Aorta (tissue), 5 donors: ENCODE measurements around the gene STAT4. TPM values are rescaled to one million over a fixed set of nuclear protein-coding genes. Genes with fewer than 3 reads are reported as not detected.
"Not testable (repeated sequence)": the region's sequence is repeated elsewhere in the genome, so short reads cannot be mapped to it uniquely, and the experiment has no call there.

Experiments used
- ATAC-seq: fragments of 200-7000 bp; cut with Tn5 transposase; one replicate; pipeline ENCODE4 v1.9.1; 2022; ENCODE audit warnings: moderate library complexity; ENCODE audit not compliant: low FRiP score
- DNase-seq, 2 donors: peaks; one replicate each; pipeline ENCODE4 v3.0.0-alpha.2; 2020
- H3K27ac ChIP-seq, 2 donors: one replicate each; pipeline ENCODE4 v1.5.1; 2013; ENCODE audit warnings: low read length in 2 of 2, mild to moderate bottlenecking in 2 of 2, moderate library complexity in 2 of 2, control low read depth in 1 of 2, inconsistent platforms in 1 of 2, low read depth in 1 of 2
- H3K27me3 ChIP-seq, 2 donors: one replicate each; pipeline ENCODE4 v1.6.1; 2013; ENCODE audit warnings: control low read depth in 1 of 2, low read length in 1 of 2, mild to moderate bottlenecking in 1 of 2, moderate library complexity in 1 of 2; ENCODE audit not compliant: insufficient read depth in 2 of 2, control insufficient read depth in 1 of 2
- H3K36me3 ChIP-seq, 2 donors: one replicate each; pipeline ENCODE4 v1.6.1; 2013; ENCODE audit warnings: control low read depth in 1 of 2, low read length in 1 of 2, mild to moderate bottlenecking in 1 of 2; ENCODE audit not compliant: insufficient read depth in 2 of 2, control insufficient read depth in 1 of 2
- H3K4me1 ChIP-seq, 2 donors: one replicate each; pipeline ENCODE4 v1.6.1; 2013; ENCODE audit warnings: low read length in 2 of 2, control low read depth in 1 of 2, mild to moderate bottlenecking in 1 of 2, moderate library complexity in 1 of 2; ENCODE audit not compliant: insufficient read depth in 2 of 2, control insufficient read depth in 1 of 2
- H3K4me3 ChIP-seq, 2 donors: one replicate each; pipeline ENCODE4 v1.5.1; 2013; ENCODE audit warnings: low read length in 2 of 2, control low read depth in 1 of 2, mild to moderate bottlenecking in 1 of 2
- H3K9me3 ChIP-seq: one replicate; pipeline ENCODE4 v1.6.1; 2013; ENCODE audit warnings: mild to moderate bottlenecking, low read length; ENCODE audit not compliant: control insufficient read depth
- WGBS, 2 donors: extraction: QIAGEN DNeasy Blood & Tissue Kit; methylation state at CpG; one replicate each; pipeline ENCODE4 v1.1.7; 2013; 5-methylcytosine and 5-hydroxymethylcytosine counted together
- intact Hi-C, 2 donors: fragments of 100-400 bp; cut with DNase I; formaldehyde crosslinking; loops; one replicate each; pipeline versions ENCODE4 v1.14.2 to v1.15.0; 2022
- polyA plus RNA-seq, 2 donors: library from polyadenylated mRNA; stranded (reverse); fragments of 200-250 nt; gene quantifications; one replicate each; pipeline ENCODE4 v1.2.3, GENCODE V29; 2013
- total RNA-seq, 2 donors: library from RNA; stranded (reverse); fragmentation: NEBNext Ultra II Directional; extraction: Animal tissue kit (Norgen Biotek cat#: 25700); gene quantifications; one replicate each; pipeline ENCODE4 v1.2.1, GENCODE V29; 2021
- donor health status: healthy with polysubstance abuse.
- donor health status: Bipolar disorder and iron deficiency.
- donor health status: DM: no; HTN: no; CAD: no.
- donor health status: DM: no; HTN: no; CAD: no.
- donor health status: DM: yes; HTN: yes; CAD: no.

Gene STAT4
- total and polyA plus RNA-seq, 4 donors = 1.1 to 7.7 (median 3.0) TPM

DNA sequence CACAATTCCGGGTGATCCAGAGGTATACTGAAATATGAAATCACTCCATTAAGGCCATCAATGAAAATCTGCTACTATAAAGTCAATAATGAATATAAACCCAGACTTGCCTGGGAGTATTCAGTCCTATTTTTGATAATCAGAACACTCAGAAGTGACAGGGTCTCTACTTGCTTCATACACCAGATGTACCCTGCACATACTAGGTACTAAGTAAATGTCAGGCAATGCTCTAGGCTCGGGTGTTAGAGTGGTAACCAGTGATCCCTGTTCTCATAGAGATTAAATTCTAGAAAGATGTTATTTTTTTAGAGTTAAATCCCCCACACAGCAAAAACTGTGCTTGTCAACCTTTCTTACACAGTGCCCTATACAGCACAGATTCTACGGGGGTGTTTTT lies 149.2 kb downstream of the STAT4 start:
- Histone ChIP-seq H3K4me3 (no peak overlapping the region), H3K27ac (no peak overlapping the region), H3K27me3 (no peaks in the 10 kb centered on the region), H3K4me1 (no peaks in the 10 kb centered on the region), H3K9me3 (no peaks in the 10 kb centered on the region), H3K36me3 (peaks cover 9 to 14% of the 10 kb centered on the region in 2 donors)
- ATAC-seq (no peak), DNase-seq (no peak)
- intact Hi-C loops = no loop called here
- WGBS, 2 donors = 89 to 91% methylated on average over 3 of the region's 3 CpGs

DNA sequence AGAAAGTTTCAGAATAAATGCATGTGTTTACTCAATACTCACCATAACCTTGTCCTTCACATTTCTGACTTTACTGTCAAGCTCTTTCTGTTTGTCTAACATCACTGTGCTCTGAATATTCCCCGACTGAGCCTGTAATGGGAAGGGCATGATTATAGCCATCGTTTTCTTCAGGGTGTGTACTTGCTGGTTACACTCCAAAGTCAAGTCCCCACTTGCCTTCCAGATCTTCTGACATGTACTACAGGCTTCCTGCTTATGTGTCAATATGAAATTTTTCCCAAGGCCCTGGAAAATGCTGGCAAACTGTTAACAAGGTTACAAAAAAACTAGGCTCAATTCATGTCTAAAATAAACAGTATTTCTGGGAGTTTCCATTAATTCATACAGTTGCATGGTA lies 149.8 kb downstream of the STAT4 start:
- intact Hi-C loops = no loop called here
- WGBS, 2 donors = 38% methylated on average over 2 of the region's 2 CpGs
- peaks cover 7 to 12% of the 10 kb centered on the region in 2 donors for H3K36me3 ChIP-seq
- no peak overlapping the region for H3K4me3 ChIP-seq
- no peak overlapping the region for H3K27ac ChIP-seq
- no peak for DNase-seq
- H3K27me3 ChIP-seq = no peaks in the 10 kb centered on the region
- no peaks in the 10 kb centered on the region for H3K4me1 ChIP-seq
- ATAC-seq = no peak
- no peaks in the 10 kb centered on the region for H3K9me3 ChIP-seq

- Histone ChIP-seq H3K27ac (peak overlapping the region in 1 of 2 donors; percentile 21), H3K4me3 (no peak overlapping the region), H3K9me3 (no peaks in the 10 kb centered on the region), H3K4me1 (no peaks in the 10 kb centered on the region), H3K27me3 (no peaks in the 10 kb centered on the region), H3K36me3 (peaks cover 5 to 7% of the 10 kb centered on the region in 2 donors)
- 78 to 79% methylated on average over 9 of the region's 9 CpGs for WGBS, 2 donors
- ATAC-seq = no peak
- no peak for DNase-seq
- intact Hi-C loops = no loop called here
Observed at GRCh38 chr2:190999949-191000665, 150.7 kb downstream of the STAT4 start.

- Histone ChIP-seq H3K27me3 (no peaks in the 10 kb centered on the region), H3K36me3 (peaks cover 2 to 7% of the 10 kb centered on the region in 2 donors), H3K27ac (no peak overlapping the region), H3K4me1 (no peaks in the 10 kb centered on the region), H3K4me3 (no peak overlapping the region), H3K9me3 (no peaks in the 10 kb centered on the region)
- intact Hi-C loops = no loop called here
- DNase-seq (no peak), ATAC-seq (no peak)
- WGBS, 2 donors = 85 to 90% methylated on average over 7 of the region's 7 CpGs
Observed at GRCh38 chr2:190999058-190999457, 151.7 kb downstream of the STAT4 start.

DNA sequence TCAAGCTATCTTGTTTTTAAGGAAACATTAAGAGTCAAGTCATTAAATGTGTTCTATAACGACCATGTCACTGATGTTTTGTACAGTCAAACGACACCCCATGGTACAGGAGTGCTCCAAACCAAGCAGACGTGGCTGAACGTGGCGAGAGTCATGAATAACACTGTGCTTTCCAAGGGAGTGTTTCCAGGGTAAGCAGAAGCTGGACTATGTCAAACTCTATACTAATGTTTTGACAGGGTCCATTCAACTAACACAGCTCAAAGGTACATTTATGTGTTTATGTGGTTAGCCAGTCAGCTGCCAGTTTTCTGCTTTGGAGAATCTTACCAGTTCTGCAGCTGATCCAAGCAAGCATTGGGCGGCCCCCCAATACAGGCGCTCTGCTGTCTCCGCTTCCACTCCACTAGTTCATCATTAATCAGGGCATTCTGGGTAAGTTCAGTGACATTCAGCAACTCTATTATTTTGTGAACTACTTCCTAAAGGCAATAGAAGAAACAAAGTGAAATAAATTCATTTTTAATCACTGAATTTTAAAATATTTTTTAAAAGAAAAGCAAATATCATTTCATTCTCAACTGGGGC lies 153.2 kb downstream of the STAT4 start:
- intact Hi-C loops = no loop called here
- no peaks in the 10 kb centered on the region for H3K9me3 ChIP-seq
- H3K4me3 ChIP-seq = no peak overlapping the region
- WGBS, 2 donors = 44 to 48% methylated on average over 8 of the region's 8 CpGs
- H3K36me3 ChIP-seq = peaks cover 2 to 7% of the 10 kb centered on the region in 2 donors
- DNase-seq (no peak), ATAC-seq (no peak)
- no peak overlapping the region for H3K27ac ChIP-seq
- no peaks in the 10 kb centered on the region for H3K27me3 ChIP-seq
- no peaks in the 10 kb centered on the region for H3K4me1 ChIP-seq

GRCh38 chr2:190996947-190997346 lies 153.8 kb downstream of the STAT4 start:
- Histone ChIP-seq H3K4me1 (no peaks in the 10 kb centered on the region), H3K9me3 (no peaks in the 10 kb centered on the region), H3K4me3 (no peak overlapping the region), H3K27me3 (no peaks in the 10 kb centered on the region), H3K27ac (no peak overlapping the region), H3K36me3 (peaks cover 2 to 7% of the 10 kb centered on the region in 2 donors)
- intact Hi-C loops = no loop called here
- peak in 1 of 2 donors; percentile 60 for DNase-seq
- peak; percentile 54 for ATAC-seq
- WGBS, 2 donors = 72 to 79% methylated on average over 5 of the region's 5 CpGs

- no peaks in the 10 kb centered on the region for H3K27me3 ChIP-seq
- H3K4me1 ChIP-seq = no peaks in the 10 kb centered on the region
- no peak overlapping the region for H3K27ac ChIP-seq
- ATAC-seq (no peak), DNase-seq (no peak)
- no peaks in the 10 kb centered on the region for H3K9me3 ChIP-seq
- H3K36me3 ChIP-seq = peaks cover 2 to 7% of the 10 kb centered on the region in 2 donors
- intact Hi-C loops = no loop called here
- WGBS, 2 donors = 85 to 86% methylated on average over 5 of the region's 5 CpGs
- H3K4me3 ChIP-seq = no peak overlapping the region
Observed at GRCh38 chr2:190996338-190996946, 154.4 kb downstream of the STAT4 start.

DNA sequence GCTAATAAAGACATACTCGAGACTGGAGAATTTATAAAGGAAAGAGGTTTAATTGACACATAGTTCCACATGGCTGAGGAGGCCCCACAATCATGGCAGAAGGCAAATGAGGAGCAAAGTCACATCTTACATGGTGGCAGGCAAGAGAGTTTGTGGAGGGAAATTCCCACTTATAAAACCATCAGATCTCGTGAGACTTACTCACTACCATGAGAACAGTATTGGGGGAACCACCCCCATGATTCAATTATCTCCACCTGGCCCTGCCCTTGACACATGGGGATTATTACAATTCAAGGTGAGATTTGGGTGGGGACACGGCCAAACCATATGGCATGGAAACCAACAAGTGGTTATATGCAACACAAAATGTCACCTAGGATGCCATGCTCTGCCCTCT lies 155.5 kb downstream of the STAT4 start:
- H3K27me3 ChIP-seq, H3K9me3 ChIP-seq, H3K4me1 ChIP-seq, H3K4me3 ChIP-seq, ATAC-seq, intact Hi-C loops, H3K36me3 ChIP-seq, H3K27ac ChIP-seq, DNase-seq: not testable (repeated sequence)
- WGBS, 2 donors = 95% methylated on average over 3 of the region's 3 CpGs

- H3K9me3 ChIP-seq = no peaks in the 10 kb centered on the region
- intact Hi-C loops = no loop called here
- no peak overlapping the region for H3K27ac ChIP-seq
- H3K27me3 ChIP-seq = no peaks in the 10 kb centered on the region
- DNase-seq (no peak), ATAC-seq (no peak)
- H3K4me1 ChIP-seq = no peaks in the 10 kb centered on the region
- 94 to 97% methylated on average over 7 of the region's 7 CpGs for WGBS, 2 donors
- H3K36me3 ChIP-seq = peaks cover 3 to 5% of the 10 kb centered on the region in 2 donors
- no peak overlapping the region for H3K4me3 ChIP-seq
Observed at GRCh38 chr2:190994148-190994547, 156.6 kb downstream of the STAT4 start.
